HUES48 (cell line): Measurements from ENCODE around the gene PRR9.
"Not testable (repeated sequence)": the region's sequence is repeated elsewhere in the genome, so short reads cannot be mapped to it uniquely, and the experiment has no call there.

Source experiments
- H3K27ac ChIP-seq: one replicate; pipeline ENCODE4 v1.7.0; 2013; ENCODE audit warnings: low read depth, low read length, inconsistent platforms
- H3K27me3 ChIP-seq: 2 replicates; pipeline ENCODE4 v1.6.1; 2013; ENCODE audit warnings: mild to moderate bottlenecking, low read length; ENCODE audit not compliant: control insufficient read depth, insufficient read depth
- H3K36me3 ChIP-seq: 2 replicates; pipeline ENCODE4 v1.6.1; 2013; ENCODE audit warnings: low read length; ENCODE audit not compliant: control insufficient read depth, insufficient read depth
- H3K4me1 ChIP-seq: 2 replicates; pipeline ENCODE4 v1.6.1; 2013; ENCODE audit warnings: mild to moderate bottlenecking, low read length; ENCODE audit not compliant: control insufficient read depth, insufficient read depth
- H3K4me3 ChIP-seq: 2 replicates; pipeline ENCODE4 v1.5.1; 2013; ENCODE audit warnings: mild to moderate bottlenecking, low read depth, low read length
- H3K9ac ChIP-seq: 2 replicates; pipeline ENCODE4 v1.6.1; 2013; ENCODE audit warnings: mild to moderate bottlenecking, low read depth, low read length, moderate library complexity
- H3K9me3 ChIP-seq: 2 replicates; pipeline ENCODE4 v1.6.1; 2013; ENCODE audit warnings: low read length; ENCODE audit not compliant: control insufficient read depth, insufficient read depth

Gene PRR9

DNA sequence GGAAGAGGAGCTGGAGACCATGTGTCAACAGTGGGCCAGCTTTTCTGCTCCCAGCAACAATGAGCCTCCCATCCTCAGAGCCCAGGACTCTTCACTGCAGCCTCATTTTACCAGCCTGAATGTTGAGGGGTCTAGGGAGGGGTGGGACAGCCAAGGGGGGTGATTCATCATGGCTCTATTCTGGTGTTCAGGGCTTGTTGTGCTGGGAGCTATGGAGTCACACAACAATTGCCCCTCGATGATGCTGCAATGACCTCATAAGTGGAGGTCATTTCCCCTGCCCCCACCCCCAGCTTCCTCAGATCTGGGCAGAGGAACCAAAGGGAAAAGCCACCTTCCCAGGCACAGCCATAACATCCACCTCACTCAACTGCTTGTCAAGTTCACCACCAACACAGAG lies 14.3 kb upstream of the PRR9 start, which contains the start of gene LELP1:
TSS of gene LELP1 (plus strand) at position 301 of the 400 bp plus-strand sequence. CDS start 1,278 bp downstream, outside the sequence.
- H3K9me3 ChIP-seq = no peaks in the 10 kb centered on the region
- H3K4me1 ChIP-seq = peaks cover 5% of the 10 kb centered on the region; the same call in 1 of the 2 replicates
- no peaks in the 10 kb centered on the region for H3K27me3 ChIP-seq
- no peak within 1 kb of the TSS for H3K4me3 ChIP-seq
- H3K36me3 ChIP-seq = no peaks in the 10 kb centered on the region
- no peak within 1 kb of the TSS for H3K27ac ChIP-seq
- no peak within 1 kb of the TSS for H3K9ac ChIP-seq

DNA sequence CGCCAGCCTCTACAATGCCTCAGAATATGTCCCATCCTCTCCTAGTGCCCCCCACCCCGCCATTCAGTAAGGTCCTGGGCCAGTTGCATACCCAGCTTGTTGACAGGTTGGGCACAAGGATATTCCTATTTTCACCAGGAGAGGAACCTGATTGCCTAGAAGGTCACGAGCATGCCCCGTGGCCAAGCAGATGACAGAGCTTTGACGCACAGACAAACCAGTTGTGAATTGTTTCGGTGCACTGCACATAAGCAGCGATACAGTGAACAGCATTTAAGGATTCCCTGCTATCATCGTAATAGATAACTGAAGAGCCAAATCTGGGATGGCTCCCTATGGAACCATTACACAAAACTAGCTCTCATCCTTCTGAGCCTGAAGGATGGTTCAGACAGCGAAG lies 10.8 kb upstream of the PRR9 start:
- H3K27me3 ChIP-seq = no peaks in the 10 kb centered on the region
- H3K36me3 ChIP-seq = no peaks in the 10 kb centered on the region
- H3K9me3 ChIP-seq = no peaks in the 10 kb centered on the region
- no peak overlapping the region for H3K9ac ChIP-seq
- H3K27ac ChIP-seq = no peak overlapping the region
- H3K4me1 ChIP-seq = peaks cover 5% of the 10 kb centered on the region; the same call in 1 of the 2 replicates
- H3K4me3 ChIP-seq = no peak overlapping the region

DNA sequence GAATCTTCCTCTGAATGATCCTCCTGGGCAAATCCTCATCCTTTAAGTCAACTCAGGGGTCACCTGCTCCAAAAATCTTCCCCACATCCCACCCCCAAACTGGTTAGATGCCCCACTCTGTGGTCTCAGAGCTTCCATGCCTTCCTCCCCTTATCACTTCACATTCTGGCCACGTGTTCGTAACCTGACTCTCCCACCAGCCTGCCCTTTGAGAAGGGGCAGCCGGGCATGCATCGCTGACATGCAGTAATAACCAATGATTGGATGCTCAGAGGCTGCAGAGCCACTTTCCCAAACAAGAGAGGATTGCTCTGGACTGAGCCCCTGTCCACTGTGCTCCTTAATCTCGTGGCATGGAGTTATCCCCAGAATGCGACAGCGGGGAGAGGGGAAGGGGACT lies 7.2 kb upstream of the PRR9 start:
- Histone ChIP-seq H3K9me3 (no peaks in the 10 kb centered on the region), H3K4me1 (no peaks in the 10 kb centered on the region), H3K27ac (no peak overlapping the region), H3K36me3 (no peaks in the 10 kb centered on the region), H3K4me3 (no peak overlapping the region), H3K9ac (no peak overlapping the region), H3K27me3 (no peaks in the 10 kb centered on the region)

- H3K36me3 ChIP-seq = no peaks in the 10 kb centered on the region
Measured at GRCh38 chr1:153212201-153212600, 5.2 kb upstream of the PRR9 start.

DNA sequence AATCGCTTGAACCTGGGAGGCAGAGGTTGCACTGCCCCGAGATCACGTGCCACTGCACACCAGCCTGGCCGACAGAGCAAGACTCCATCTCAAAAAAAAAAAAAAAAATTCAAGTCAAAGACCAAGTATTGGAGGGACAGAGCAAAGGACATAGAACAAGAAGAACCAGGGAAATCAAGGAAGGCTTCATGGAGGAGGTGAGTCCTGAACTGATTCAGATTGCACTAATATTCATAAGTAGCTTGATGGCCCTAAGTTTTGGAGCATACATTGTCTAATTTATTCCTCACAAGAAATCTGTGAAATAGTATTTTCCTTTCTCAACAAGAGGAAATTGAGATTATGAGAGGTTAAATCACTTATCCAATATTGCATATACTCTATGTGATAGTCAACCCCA lies 3.9 kb upstream of the PRR9 start:
- Histone ChIP-seq H3K27ac (no peak overlapping the region), H3K4me1 (no peaks in the 10 kb centered on the region), H3K9ac (no peak overlapping the region), H3K9me3 (no peaks in the 10 kb centered on the region), H3K27me3 (no peaks in the 10 kb centered on the region), H3K36me3 (no peaks in the 10 kb centered on the region), H3K4me3 (no peak overlapping the region)

More at GRCh38 chr1:153212201-153212600, 5.2 kb upstream of the PRR9 start:
- Histone ChIP-seq H3K27ac (no peak overlapping the region), H3K9me3 (no peaks in the 10 kb centered on the region), H3K9ac (no peak overlapping the region), H3K4me3 (no peak overlapping the region), H3K4me1 (no peaks in the 10 kb centered on the region), H3K27me3 (no peaks in the 10 kb centered on the region)

- no peak overlapping the region for H3K4me3 ChIP-seq
- no peaks in the 10 kb centered on the region for H3K27me3 ChIP-seq
- H3K27ac ChIP-seq = no peak overlapping the region
- no peak overlapping the region for H3K9ac ChIP-seq
- no peaks in the 10 kb centered on the region for H3K4me1 ChIP-seq
- H3K36me3 ChIP-seq = no peaks in the 10 kb centered on the region
- no peaks in the 10 kb centered on the region for H3K9me3 ChIP-seq
Measured at GRCh38 chr1:153217744-153218416, 496 bp downstream of the PRR9 start.

DNA sequence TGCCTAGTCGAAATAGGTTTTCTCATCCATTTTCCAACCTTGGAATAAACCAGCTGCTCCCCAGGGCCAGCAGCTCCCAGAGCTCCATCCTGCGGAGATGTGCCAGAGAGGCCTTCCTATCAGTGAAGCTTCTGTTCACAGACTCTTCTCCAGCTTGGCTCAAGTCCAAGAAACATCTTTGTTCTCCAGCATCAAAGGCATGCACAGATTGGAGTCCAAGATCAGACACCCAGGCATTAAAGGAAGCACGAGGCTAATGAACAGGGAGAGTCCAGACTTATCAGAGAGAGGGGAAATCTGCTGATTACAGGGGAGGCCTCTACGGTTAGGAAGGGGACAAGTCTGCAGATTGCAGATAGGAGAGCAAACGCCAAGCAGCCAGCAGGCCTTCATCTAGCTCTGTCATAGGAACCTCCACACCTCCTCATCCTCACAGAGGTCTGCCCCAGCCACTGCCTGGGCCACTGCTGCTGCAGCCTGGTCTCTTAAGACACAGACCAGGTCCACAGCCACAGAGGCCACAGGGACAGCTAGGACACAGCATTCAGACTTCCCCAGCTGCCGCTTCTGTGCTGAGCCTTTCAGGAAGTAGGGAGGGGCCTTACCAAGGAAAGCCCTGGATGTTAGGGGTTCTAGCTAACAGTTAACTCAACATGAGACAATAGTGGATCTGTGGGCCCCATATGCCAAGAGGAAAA lies 3.4 kb downstream of the PRR9 start:
- Histone ChIP-seq H3K9ac (no peak overlapping the region), H3K4me3 (no peak overlapping the region), H3K27ac (no peak overlapping the region), H3K27me3 (no peaks in the 10 kb centered on the region), H3K9me3 (no peaks in the 10 kb centered on the region), H3K36me3 (no peaks in the 10 kb centered on the region), H3K4me1 (no peaks in the 10 kb centered on the region)

- H3K27me3 ChIP-seq, H3K9ac ChIP-seq, H3K27ac ChIP-seq, H3K4me1 ChIP-seq, H3K9me3 ChIP-seq, H3K36me3 ChIP-seq, H3K4me3 ChIP-seq: not testable (repeated sequence)
Measured at GRCh38 chr1:153223040-153223891, 5.9 kb downstream of the PRR9 start.

DNA sequence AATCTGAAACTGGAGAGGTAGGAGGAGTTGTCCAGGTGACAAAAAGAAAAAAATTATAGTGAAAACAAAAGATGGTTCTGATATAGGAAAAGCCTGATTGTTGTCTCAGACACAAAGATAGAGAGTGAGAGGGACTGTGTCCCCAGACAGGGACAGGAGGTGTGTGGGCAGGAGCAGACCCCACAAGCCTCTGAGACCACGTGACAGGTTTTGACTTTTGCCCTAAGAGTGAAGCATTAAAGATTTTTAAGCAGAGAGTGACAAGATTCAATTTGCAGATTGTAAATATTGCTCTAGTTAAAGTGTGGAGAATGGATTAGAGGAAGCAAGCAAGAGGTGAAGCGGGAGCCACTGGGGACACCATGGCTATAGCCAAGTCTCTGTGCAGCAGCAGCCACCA lies 10.4 kb downstream of the PRR9 start:
- H3K4me3 ChIP-seq = no peak overlapping the region
- H3K4me1 ChIP-seq = no peaks in the 10 kb centered on the region
- H3K9me3 ChIP-seq = no peaks in the 10 kb centered on the region
- no peak overlapping the region for H3K9ac ChIP-seq
- no peaks in the 10 kb centered on the region for H3K27me3 ChIP-seq
- H3K27ac ChIP-seq = no peak overlapping the region
- H3K36me3 ChIP-seq = no peaks in the 10 kb centered on the region

- H3K9ac ChIP-seq = no peak overlapping the region
Measured at GRCh38 chr1:153228491-153228890, 11.1 kb downstream of the PRR9 start.

More at GRCh38 chr1:153228491-153228890, 11.1 kb downstream of the PRR9 start:
- no peak overlapping the region for H3K27ac ChIP-seq
- H3K9me3 ChIP-seq = no peaks in the 10 kb centered on the region
- H3K36me3 ChIP-seq = no peaks in the 10 kb centered on the region
- H3K4me3 ChIP-seq = no peak overlapping the region
- no peaks in the 10 kb centered on the region for H3K4me1 ChIP-seq
- H3K27me3 ChIP-seq = no peaks in the 10 kb centered on the region
